T-cell (primary cell): ENCODE measurements around the gene RNF213. TPM values are rescaled to one million over a fixed set of nuclear protein-coding genes. Genes with fewer than 3 reads are reported as not detected.

ENCODE experiments used
- ATAC-seq, 4 experiments: fragments of 200-7000 bp in 3 of 4; fragments of 150-1000 bp in 1 of 4; cut with Tn5 transposase; replicated peaks in 1 of 4; 1 replicate in 3 of 4; 2 replicates in 1 of 4; pipeline ENCODE4 v1.10.0; 2021; ENCODE audit warnings: moderate library complexity in 3 of 4, mild to moderate bottlenecking in 2 of 4, moderate number of reproducible peaks in 1 of 4
- CTCF ChIA-PET, 2 donors: fragments of 300-600 bp; sonication (Branson Sonifier 250); formaldehyde crosslinking; loops; one replicate each; lab custom pipeline; 2022; ENCODE audit warnings: antibody characterized with exemption in 2 of 2; lab: Charles Lee
- POLR2A ChIA-PET, 2 donors: fragments of 300-600 bp; sonication (Branson Sonifier 250); formaldehyde crosslinking; loops; one replicate each; lab custom pipeline; 2022; ENCODE audit warnings: antibody characterized with exemption in 2 of 2; lab: Charles Lee
- DNase-seq, 35 experiments: peaks; one replicate each; pipeline versions ENCODE4 v3.0.0 to v3.0.0-alpha.2; 2013 to 2023
- H3K27ac ChIP-seq: one replicate; pipeline ENCODE4 v1.5.1; 2013; ENCODE audit warnings: low read length
- H3K27me3 ChIP-seq, 2 experiments: replicated peaks in 1 of 2; 1 replicate in 1 of 2; 2 replicates in 1 of 2; pipeline versions ENCODE4 v1.6.1 to v1.7.0; 2013; ENCODE audit warnings: low read length in 1 of 2, mixed read lengths in 1 of 2; ENCODE audit not compliant: control insufficient read depth in 2 of 2, insufficient read depth in 2 of 2; ENCODE audit errors: extremely low read depth in 1 of 2
- H3K36me3 ChIP-seq, 2 donors: 1 replicate in 1 of 2; 2 replicates in 1 of 2; pipeline versions ENCODE4 v1.6.1 to v1.7.0; 2013; ENCODE audit warnings: low read length in 1 of 2; ENCODE audit not compliant: control insufficient read depth in 2 of 2, insufficient read depth in 1 of 2; ENCODE audit errors: extremely low read depth in 1 of 2
- H3K4me1 ChIP-seq, 2 experiments: 1 replicate in 1 of 2; 2 replicates in 1 of 2; pipeline versions ENCODE4 v1.6.1 to v1.7.0; 2013; ENCODE audit warnings: low read length in 2 of 2, mixed read lengths in 1 of 2; ENCODE audit not compliant: insufficient read depth in 2 of 2, control insufficient read depth in 1 of 2; ENCODE audit errors: extremely low read depth in 1 of 2
- H3K4me3 ChIP-seq, 2 donors: 1 replicate in 1 of 2; 2 replicates in 1 of 2; pipeline versions ENCODE4 v1.5.1 to v1.7.0; 2013; ENCODE audit warnings: mild to moderate bottlenecking in 2 of 2, low read length in 1 of 2, moderate library complexity in 1 of 2; ENCODE audit not compliant: control insufficient read depth in 1 of 2; ENCODE audit errors: extremely low read depth in 1 of 2
- H3K9me3 ChIP-seq: 2 replicates; pipeline ENCODE4 v1.7.0; 2013
- H3K27ac Mint-ChIP-seq, 2 donors: one replicate each; pipeline ENCODE4 v1.8.0; 2020 to 2021; ENCODE audit warnings: mild to moderate bottlenecking in 2 of 2, mixed read lengths in 2 of 2
- H3K27me3 Mint-ChIP-seq, 2 donors: one replicate each; pipeline ENCODE4 v1.8.0; 2021 to 2022; ENCODE audit warnings: mixed read lengths in 2 of 2
- H3K36me3 Mint-ChIP-seq: one replicate; pipeline ENCODE4 v1.8.0; 2021; ENCODE audit warnings: mixed read lengths
- H3K4me1 Mint-ChIP-seq, 3 donors: one replicate each; pipeline ENCODE4 v1.8.0; 2020 to 2022; ENCODE audit warnings: mixed read lengths in 3 of 3, mild to moderate bottlenecking in 1 of 3
- H3K4me3 Mint-ChIP-seq, 3 donors: one replicate each; pipeline ENCODE4 v1.8.0; 2020 to 2022; ENCODE audit warnings: mild to moderate bottlenecking in 3 of 3, mixed read lengths in 3 of 3, moderate library complexity in 3 of 3
- H3K9me3 Mint-ChIP-seq, 3 donors: one replicate each; pipeline ENCODE4 v1.8.0; 2020 to 2022; ENCODE audit warnings: mixed read lengths in 3 of 3
- WGBS: methylation state at CpG from one replicate; pipeline ENCODE4 v1.1.5; 2013; ENCODE audit warnings: missing lambda C conversion rate; ENCODE audit not compliant: insufficient coverage; 5-methylcytosine and 5-hydroxymethylcytosine counted together
- total RNA-seq, 35 experiments: library from RNA in 6 of 35; stranded (reverse) in 6 of 35; fragments of 120-200 nt in 1 of 35; gene quantifications; one replicate each; pipeline versions ENCODE4 v1.2.1 to v1.2.4 and lab custom pipeline; 2013 to 2026

Gene RNF213
- total RNA-seq, 5 donors from 2014 or later (not counting 1 experiment from before 2014, with no cell fraction given): 433 to 628 (median 590) TPM

DNA sequence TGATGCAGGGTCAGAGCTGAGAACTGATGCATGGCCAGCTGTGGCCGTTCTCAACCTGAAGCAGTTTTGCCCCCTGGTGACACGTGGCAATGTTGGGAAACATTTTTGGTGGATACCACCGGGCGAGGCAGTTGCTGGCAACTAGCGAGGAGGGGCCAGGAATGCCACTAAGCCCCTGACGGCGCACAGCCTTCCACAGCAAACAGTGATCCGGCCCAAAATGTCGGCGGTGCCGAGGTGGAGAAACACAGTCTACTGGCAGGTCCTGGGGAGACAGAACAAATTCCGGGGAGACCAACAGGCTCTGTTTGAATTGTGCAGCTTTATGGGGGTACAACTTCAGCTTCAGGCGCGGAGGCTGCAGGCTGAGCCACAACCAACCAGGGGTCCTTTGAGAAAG is 32.2 kb upstream of the RNF213 start:
- peaks cover 0 to 5% (median under 1%) of the 10 kb centered on the region in 3 donors for H3K4me1 Mint-ChIP-seq
- POLR2A ChIA-PET: no interaction called here
- Histone ChIP-seq H3K27me3 (no peaks in the 10 kb centered on the region), H3K27ac (no peak overlapping the region), H3K36me3 (peaks cover 0 to 19% of the 10 kb centered on the region in 2 donors), H3K4me3 (no peak overlapping the region), H3K9me3 (no peaks in the 10 kb centered on the region), H3K4me1 (no peaks in the 10 kb centered on the region)
- no peak overlapping the region for H3K4me3 Mint-ChIP-seq
- no peaks in the 10 kb centered on the region for H3K27me3 Mint-ChIP-seq
- H3K27ac Mint-ChIP-seq: no peak overlapping the region
- CTCF ChIA-PET: no interaction called here
- peaks cover 5 to 17% (median 9%) of the 10 kb centered on the region in 3 donors for H3K9me3 Mint-ChIP-seq
- 99% methylated on average over 10 of the region's 14 CpGs for WGBS
- peaks cover 38% of the 10 kb centered on the region for H3K36me3 Mint-ChIP-seq
- ATAC-seq (no peak), DNase-seq (no peak)

DNA sequence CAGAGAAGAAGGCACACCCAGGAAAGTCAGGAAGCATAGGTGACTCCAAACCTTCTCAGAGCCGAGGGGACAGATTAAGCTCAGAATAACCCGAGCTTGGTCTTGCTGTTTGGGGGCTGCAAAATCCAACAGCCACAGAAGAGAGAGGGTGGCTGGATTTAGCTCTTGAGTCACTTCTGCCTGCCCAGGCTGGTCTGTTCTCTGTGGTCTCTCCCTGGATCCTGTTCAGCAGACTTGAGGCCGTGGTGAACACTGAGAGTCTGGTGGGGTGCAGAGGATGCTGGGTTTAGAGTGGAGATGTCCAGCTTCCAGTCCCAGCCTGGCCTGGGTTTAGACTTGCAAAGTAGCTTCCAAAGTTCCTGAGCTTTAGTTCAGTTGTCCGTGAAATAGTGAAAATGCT is 31.6 kb upstream of the RNF213 start:
- no peaks in the 10 kb centered on the region for H3K4me1 ChIP-seq
- no peaks in the 10 kb centered on the region for H3K27me3 Mint-ChIP-seq
- WGBS: 81% methylated on average over 4 of the region's 4 CpGs
- ChIA-PET CTCF (interaction anchor here in 1 of 2 donors (0.6 kb wide), 1 partner anchor 763 kb away, joined by 4 read pairs; the partner anchor contains the start of gene CHMP6), POLR2A (interaction anchor here in 1 of 2 donors (0.6 kb wide), 1 partner anchor 29 kb away, joined by 3 read pairs; no protein-coding TSS in a partner anchor)
- DNase-seq: no peak
- H3K27ac Mint-ChIP-seq: no peak overlapping the region
- H3K27me3 ChIP-seq: no peaks in the 10 kb centered on the region
- H3K36me3 ChIP-seq: peaks cover 0 to 21% of the 10 kb centered on the region in 2 donors
- peaks cover 0 to 2% (median 0%) of the 10 kb centered on the region in 3 donors for H3K4me1 Mint-ChIP-seq
- H3K4me3 ChIP-seq: no peak overlapping the region
- peaks cover 5 to 18% (median 9%) of the 10 kb centered on the region in 3 donors for H3K9me3 Mint-ChIP-seq
- no peak for ATAC-seq
- no peak overlapping the region for H3K4me3 Mint-ChIP-seq
- H3K36me3 Mint-ChIP-seq: peaks cover 43% of the 10 kb centered on the region
- H3K27ac ChIP-seq: no peak overlapping the region
- no peaks in the 10 kb centered on the region for H3K9me3 ChIP-seq

DNA sequence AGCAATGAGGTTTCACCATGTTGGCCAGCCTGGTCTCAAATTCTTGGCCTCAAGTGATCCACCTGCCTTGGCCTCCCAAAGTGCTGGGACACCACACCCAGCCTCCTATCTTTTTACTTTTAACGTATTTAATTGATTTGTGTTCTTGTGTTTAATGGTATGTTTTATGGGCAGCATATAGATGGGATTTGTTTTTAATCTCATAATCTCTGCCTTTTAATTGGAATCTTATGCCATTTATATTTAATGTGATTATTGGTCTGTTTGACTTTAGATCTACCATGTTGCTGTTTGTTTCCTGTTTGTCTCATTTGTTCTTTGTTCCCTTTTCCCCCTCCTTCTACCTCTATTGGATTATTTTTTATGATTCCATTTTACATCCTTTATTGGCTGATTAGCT is 28.2 kb upstream of the RNF213 start:
- Mint-ChIP-seq H3K4me3 (no peak overlapping the region), H3K27me3 (no peaks in the 10 kb centered on the region), H3K9me3 (peaks cover 5 to 23% (median 11%) of the 10 kb centered on the region in 3 donors), H3K27ac (no peak overlapping the region), H3K4me1 (no peaks in the 10 kb centered on the region), H3K36me3 (peaks cover 58% of the 10 kb centered on the region)
- no peak for ATAC-seq
- no CpG with 5 or more reads among the region's 1 CpG for WGBS
- no peaks in the 10 kb centered on the region for H3K4me1 ChIP-seq
- CTCF ChIA-PET: no interaction called here
- peaks cover 2 to 41% of the 10 kb centered on the region in 2 donors for H3K36me3 ChIP-seq
- H3K27me3 ChIP-seq: no peaks in the 10 kb centered on the region
- no peak overlapping the region for H3K4me3 ChIP-seq
- POLR2A ChIA-PET: no interaction called here
- no peaks in the 10 kb centered on the region for H3K9me3 ChIP-seq
- H3K27ac ChIP-seq: no peak overlapping the region
- DNase-seq: no peak

DNA sequence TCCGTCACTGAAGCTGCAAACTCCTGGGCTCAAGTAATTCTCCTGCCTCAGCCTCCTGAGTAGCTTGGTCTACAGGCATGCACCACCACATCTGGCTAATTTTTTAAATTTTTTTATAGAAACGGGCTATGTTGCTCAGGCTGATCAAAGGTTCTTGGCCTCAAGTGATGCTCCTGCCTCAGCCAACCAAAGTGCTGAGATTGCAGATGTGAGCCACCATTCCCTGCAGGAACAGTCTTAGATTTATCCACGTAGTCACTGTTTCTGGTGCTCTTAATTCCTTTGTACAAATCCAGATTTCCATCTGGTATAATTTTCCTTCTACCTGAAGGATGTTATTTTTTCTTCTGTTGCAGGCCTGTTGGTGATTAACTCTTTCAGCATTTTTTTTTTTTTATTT is 27.4 kb upstream of the RNF213 start:
- no peaks in the 10 kb centered on the region for H3K4me1 ChIP-seq
- no peaks in the 10 kb centered on the region for H3K27me3 Mint-ChIP-seq
- H3K36me3 ChIP-seq: peaks cover 4 to 44% of the 10 kb centered on the region in 2 donors
- no peak overlapping the region for H3K27ac Mint-ChIP-seq
- H3K9me3 Mint-ChIP-seq: peaks cover 5 to 23% (median 11%) of the 10 kb centered on the region in 3 donors
- no peak for DNase-seq
- no peak for ATAC-seq
- POLR2A ChIA-PET: interaction anchor here in 1 of 2 donors (0.7 kb wide), 1 partner anchor 13 kb away, joined by 4 read pairs; the partner anchor contains the start of gene SGSH
- CTCF ChIA-PET: no interaction called here
- H3K36me3 Mint-ChIP-seq: peaks cover 63% of the 10 kb centered on the region
- no peak overlapping the region for H3K4me3 ChIP-seq
- 100% methylated on average over 2 of the region's 3 CpGs for WGBS
- H3K27ac ChIP-seq: no peak overlapping the region
- H3K4me3 Mint-ChIP-seq: no peak overlapping the region
- H3K4me1 Mint-ChIP-seq: no peaks in the 10 kb centered on the region
- no peaks in the 10 kb centered on the region for H3K27me3 ChIP-seq
- no peaks in the 10 kb centered on the region for H3K9me3 ChIP-seq

DNA sequence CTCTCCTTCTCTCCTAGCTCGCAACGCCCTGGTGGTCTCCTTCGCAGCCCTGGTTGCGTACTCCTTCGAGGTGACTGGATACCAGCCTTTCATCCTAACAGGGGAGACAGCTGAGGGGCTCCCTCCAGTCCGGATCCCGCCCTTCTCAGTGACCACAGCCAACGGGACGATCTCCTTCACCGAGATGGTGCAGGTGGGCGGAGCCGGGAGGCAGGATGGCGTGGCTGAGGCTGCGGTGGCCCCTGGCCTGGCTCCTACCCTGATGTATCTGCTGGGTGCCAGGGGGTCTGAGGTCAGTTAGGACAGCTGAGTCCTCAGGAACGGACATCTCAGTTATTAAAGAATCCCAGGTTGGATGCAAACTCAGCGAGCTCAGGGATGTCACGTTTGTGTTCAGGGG is 23.7 kb upstream of the RNF213 start:
- Mint-ChIP-seq H3K27ac (no peak overlapping the region), H3K4me1 (no peaks in the 10 kb centered on the region), H3K4me3 (no peak overlapping the region), H3K27me3 (no peaks in the 10 kb centered on the region), H3K36me3 (peaks cover 60% of the 10 kb centered on the region), H3K9me3 (peaks cover 5 to 17% (median 6%) of the 10 kb centered on the region in 3 donors)
- CTCF ChIA-PET: interaction anchor here in 1 of 2 donors (1.0 kb wide), 1 partner anchor 41 kb away, joined by 3 read pairs; no protein-coding TSS in a partner anchor
- Histone ChIP-seq H3K4me3 (no peak overlapping the region), H3K36me3 (peaks cover 4 to 51% of the 10 kb centered on the region in 2 donors), H3K4me1 (no peaks in the 10 kb centered on the region), H3K27ac (no peak overlapping the region), H3K27me3 (no peaks in the 10 kb centered on the region), H3K9me3 (no peaks in the 10 kb centered on the region)
- WGBS: 93% methylated on average over 12 of the region's 17 CpGs
- DNase-seq: no peak
- POLR2A ChIA-PET: no interaction called here
- no peak for ATAC-seq

DNA sequence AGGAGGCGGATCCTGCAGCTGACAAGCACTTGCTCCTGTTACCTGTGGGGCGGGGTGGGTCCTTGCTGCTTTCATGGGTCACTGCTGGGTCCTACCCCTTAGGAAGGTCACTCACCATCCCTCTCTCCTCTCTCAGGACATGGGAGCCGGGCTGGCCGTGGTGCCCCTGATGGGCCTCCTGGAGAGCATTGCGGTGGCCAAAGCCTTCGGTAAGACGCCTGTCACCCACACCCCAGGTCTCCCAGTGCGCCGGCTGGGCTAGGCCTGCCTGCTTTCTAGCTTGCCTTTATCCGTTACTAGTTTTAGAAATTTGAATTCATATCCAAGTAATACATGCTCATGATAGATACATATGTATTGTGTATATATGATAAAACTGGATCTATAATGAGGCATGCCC is 23.3 kb upstream of the RNF213 start:
- CTCF ChIA-PET: interaction anchor here in 1 of 2 donors (1.0 kb wide), 1 partner anchor 41 kb away, joined by 3 read pairs; no protein-coding TSS in a partner anchor
- Histone ChIP-seq H3K4me3 (no peak overlapping the region), H3K9me3 (no peaks in the 10 kb centered on the region), H3K27me3 (no peaks in the 10 kb centered on the region), H3K27ac (no peak overlapping the region), H3K36me3 (peaks cover 4 to 54% of the 10 kb centered on the region in 2 donors), H3K4me1 (no peaks in the 10 kb centered on the region)
- ATAC-seq (no peak), DNase-seq (no peak)
- 89% methylated on average over 6 of the region's 10 CpGs for WGBS
- Mint-ChIP-seq H3K27me3 (no peaks in the 10 kb centered on the region), H3K4me1 (no peaks in the 10 kb centered on the region), H3K36me3 (peaks cover 55% of the 10 kb centered on the region), H3K27ac (no peak overlapping the region), H3K9me3 (peaks cover 4 to 14% (median 6%) of the 10 kb centered on the region in 3 donors), H3K4me3 (no peak overlapping the region)
- POLR2A ChIA-PET: no interaction called here
